ENCODE data around the gene SLC16A12. TPM values are rescaled to one million over a fixed set of nuclear protein-coding genes. Genes with fewer than 3 reads are reported as not detected.

Gene SLC16A12
- total RNA-seq, 1 donor from 2014 or later = 0.75 TPM

DNA sequence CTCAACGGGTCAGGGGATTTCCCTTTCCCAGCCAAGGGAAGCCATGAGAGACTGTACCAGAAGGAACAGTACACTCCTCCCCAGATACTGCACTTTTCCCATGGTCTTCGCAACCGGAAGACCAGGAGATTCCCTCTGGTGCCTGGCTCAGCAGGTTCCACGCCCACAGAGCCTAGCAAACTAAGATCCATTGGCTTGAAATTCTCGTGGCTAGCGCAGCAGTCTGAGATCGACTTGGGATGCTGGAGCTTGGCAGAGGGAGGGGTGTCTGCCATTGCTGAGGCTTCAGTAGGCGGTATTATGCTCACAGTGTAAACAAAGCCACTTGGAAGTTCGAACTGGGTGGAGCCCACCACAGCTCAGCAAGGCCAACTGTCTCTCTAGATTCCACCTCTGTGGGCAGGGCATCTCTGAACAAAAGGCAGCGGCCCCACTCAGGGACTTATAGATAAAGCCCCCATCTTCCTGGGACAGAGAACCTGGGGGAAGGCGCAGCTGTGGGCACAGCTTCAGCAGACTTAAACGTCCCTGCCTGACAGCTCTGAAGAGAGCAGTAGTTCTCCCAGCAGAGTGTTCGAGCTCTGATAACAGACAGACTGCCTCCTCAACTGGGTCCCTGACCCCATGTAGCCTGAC, 29.6 kb downstream of the SLC16A12 start:
- Histone ChIP-seq H3K36me3 (ENCODE audit: control insufficient read depth, insufficient read depth, low read length) (no peaks in the 10 kb centered on the region), H3K4me3 (ENCODE audit: low read depth, low read length) (no peak overlapping the region), H3K27me3 (ENCODE audit: control insufficient read depth, insufficient read depth, low read length) (no peaks in the 10 kb centered on the region)
- DNase-seq (ENCODE audit: low read depth) = no peak
- TF ChIP-seq, protein P1, sequence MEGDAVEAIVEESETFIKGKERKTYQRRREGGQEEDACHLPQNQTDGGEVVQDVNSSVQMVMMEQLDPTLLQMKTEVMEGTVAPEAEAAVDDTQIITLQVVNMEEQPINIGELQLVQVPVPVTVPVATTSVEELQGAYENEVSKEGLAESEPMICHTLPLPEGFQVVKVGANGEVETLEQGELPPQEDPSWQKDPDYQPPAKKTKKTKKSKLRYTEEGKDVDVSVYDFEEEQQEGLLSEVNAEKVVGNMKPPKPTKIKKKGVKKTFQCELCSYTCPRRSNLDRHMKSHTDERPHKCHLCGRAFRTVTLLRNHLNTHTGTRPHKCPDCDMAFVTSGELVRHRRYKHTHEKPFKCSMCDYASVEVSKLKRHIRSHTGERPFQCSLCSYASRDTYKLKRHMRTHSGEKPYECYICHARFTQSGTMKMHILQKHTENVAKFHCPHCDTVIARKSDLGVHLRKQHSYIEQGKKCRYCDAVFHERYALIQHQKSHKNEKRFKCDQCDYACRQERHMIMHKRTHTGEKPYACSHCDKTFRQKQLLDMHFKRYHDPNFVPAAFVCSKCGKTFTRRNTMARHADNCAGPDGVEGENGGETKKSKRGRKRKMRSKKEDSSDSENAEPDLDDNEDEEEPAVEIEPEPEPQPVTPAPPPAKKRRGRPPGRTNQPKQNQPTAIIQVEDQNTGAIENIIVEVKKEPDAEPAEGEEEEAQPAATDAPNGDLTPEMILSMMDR (IDR thresholded peaks at IDR 0.05; ENCODE audit: insufficient read depth, low read length, poor library complexity, severe bottlenecking) = no peak

DNA sequence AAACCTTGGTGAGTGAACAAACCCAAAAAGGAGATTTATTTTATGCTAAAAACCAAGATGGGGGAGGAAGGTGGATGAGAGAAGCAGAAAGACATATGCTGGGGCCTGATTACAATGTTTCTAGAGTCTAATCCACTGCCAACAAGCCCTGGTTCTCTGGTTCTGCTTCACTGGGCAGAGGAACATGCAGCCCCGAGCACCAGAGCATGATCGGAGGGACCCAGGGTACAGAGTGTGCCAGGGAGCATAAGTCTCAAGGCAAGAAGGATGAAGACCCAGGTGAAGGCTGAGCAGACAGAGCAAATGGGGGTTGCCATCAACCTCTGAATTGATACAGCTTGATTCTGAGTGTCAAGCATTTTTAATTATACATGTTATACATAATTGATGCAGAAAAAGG, 30.7 kb downstream of the SLC16A12 start:
- no peaks in the 10 kb centered on the region for H3K27me3 ChIP-seq (ENCODE audit: control insufficient read depth, insufficient read depth, low read length)
- DNase-seq (ENCODE audit: low read depth) = no peak
- H3K4me3 ChIP-seq (ENCODE audit: low read depth, low read length) = no peak overlapping the region
- H3K36me3 ChIP-seq (ENCODE audit: control insufficient read depth, insufficient read depth, low read length) = no peaks in the 10 kb centered on the region
- TF ChIP-seq, protein P1 (IDR thresholded peaks at IDR 0.05; ENCODE audit: insufficient read depth, low read length, poor library complexity, severe bottlenecking) = no peak

DNA sequence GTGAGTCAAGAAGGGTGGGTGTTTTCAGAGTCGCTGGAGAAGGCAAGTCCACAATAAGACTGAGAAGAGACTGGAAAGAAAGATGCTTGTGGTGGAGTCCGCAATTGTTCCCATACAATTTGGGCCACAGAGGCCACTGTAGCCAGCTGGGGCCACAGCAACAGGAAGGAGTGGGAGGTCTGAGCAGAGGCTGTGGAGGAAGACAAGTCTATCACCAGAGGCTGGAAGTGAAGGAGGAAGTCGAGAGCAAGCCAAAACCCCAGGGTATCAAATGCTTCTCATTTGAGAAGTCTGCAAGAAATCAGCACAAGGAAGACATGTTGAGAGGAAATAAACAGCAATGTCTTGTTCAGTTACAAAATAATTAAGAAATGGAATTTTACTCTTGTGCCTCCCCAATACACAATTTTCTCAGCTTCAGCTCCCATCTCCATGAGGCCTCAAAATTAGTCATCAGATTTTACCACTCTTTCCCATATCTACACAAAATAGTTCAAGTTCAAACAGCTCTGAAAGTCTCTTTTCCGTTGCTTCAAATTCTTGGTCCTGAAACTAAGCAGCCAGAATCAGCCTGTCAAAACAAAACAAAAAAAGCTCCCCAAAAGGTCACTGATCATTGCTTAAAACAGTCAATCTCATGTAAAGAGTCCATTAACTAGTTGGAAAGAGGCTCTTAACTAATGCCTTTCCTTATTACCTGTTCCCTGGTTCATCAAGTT, 31.6 kb downstream of the SLC16A12 start:
- no peak overlapping the region for H3K4me3 ChIP-seq (ENCODE audit: low read depth, low read length)
- DNase-seq (ENCODE audit: low read depth) = no peak
- H3K36me3 ChIP-seq (ENCODE audit: control insufficient read depth, insufficient read depth, low read length) = no peaks in the 10 kb centered on the region
- TF ChIP-seq, protein P1 (IDR thresholded peaks at IDR 0.05; ENCODE audit: insufficient read depth, low read length, poor library complexity, severe bottlenecking) = no peak
- no peaks in the 10 kb centered on the region for H3K27me3 ChIP-seq (ENCODE audit: control insufficient read depth, insufficient read depth, low read length)

DNA sequence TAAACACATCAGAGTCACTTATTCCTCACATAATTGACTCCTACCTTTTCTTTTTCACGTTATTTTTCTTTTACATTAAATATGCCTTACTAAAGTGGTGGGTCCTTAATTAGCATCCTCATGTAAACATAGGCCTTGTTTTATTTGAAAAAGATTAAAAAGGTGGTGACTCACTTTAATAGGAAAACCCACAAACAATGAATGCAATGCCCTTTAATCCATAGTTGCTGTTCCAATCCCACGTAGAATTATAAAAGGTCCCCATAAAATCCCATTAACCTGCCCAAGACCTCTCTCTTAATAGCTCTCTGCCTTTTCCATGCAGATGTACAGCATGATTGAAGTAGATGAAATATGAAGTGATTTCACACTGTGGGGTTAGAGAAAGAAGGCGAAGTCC, 32.2 kb downstream of the SLC16A12 start:
- TF ChIP-seq, protein P1 (IDR thresholded peaks at IDR 0.05; ENCODE audit: insufficient read depth, low read length, poor library complexity, severe bottlenecking) = no peak
- no peaks in the 10 kb centered on the region for H3K27me3 ChIP-seq (ENCODE audit: control insufficient read depth, insufficient read depth, low read length)
- DNase-seq (ENCODE audit: low read depth) = no peak
- H3K36me3 ChIP-seq (ENCODE audit: control insufficient read depth, insufficient read depth, low read length) = no peaks in the 10 kb centered on the region
- no peak overlapping the region for H3K4me3 ChIP-seq (ENCODE audit: low read depth, low read length)

DNA sequence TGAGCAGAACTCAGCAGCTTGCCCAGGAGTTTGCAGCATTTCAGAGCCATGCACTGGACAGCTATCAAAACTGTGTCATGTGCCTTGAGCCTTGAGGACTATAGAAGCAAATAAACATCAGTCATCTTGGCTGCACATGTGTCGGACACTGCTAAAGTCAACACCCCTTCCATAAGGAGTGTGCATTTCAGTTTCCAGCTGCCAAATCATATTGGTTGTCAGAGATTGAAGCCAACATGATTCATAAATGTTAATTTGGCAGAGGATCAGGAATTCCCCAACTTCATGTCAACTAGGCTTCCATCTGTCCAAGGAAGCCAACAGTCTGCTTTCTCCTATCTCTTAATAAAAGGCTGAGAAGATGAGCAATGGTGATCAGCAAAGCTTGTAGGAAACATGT, 32.8 kb downstream of the SLC16A12 start:
- DNase-seq (ENCODE audit: low read depth) = no peak
- Histone ChIP-seq H3K36me3 (ENCODE audit: control insufficient read depth, insufficient read depth, low read length) (no peaks in the 10 kb centered on the region), H3K27me3 (ENCODE audit: control insufficient read depth, insufficient read depth, low read length) (no peaks in the 10 kb centered on the region), H3K4me3 (ENCODE audit: low read depth, low read length) (no peak overlapping the region)
- TF ChIP-seq, protein P1 (IDR thresholded peaks at IDR 0.05; ENCODE audit: insufficient read depth, low read length, poor library complexity, severe bottlenecking) = no peak

Measured in kidney epithelial cell (primary cell).